ENCODE data around the gene SSBP3. TPM values are rescaled to one million over a fixed set of nuclear protein-coding genes. Genes with fewer than 3 reads are reported as not detected.

The SSBP3 gene
- total and polyA plus RNA-seq, 2 experiments from 2014 or later, result 47.4 to 68.6 TPM

DNA sequence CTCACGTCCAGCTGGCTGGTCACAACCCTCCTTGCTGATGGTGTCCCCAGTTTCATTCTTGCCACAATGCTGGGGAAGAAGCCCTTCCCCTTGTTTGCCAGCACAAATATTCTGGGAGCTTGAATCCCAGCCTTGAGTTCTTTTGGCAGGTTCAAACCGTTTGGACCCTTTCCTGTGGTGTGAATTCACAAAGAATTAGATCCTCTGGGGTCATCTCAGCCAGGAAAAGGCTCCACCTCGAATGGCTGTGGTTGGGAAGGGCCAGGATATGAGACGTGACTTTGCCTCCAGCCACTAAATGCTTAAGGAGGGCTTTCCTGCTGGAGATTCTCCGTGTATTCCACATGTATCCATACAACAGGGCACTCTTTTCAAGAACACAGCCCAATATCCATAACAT lies 139.3 kb downstream of the SSBP3 start:
- peaks cover 13% of the 10 kb centered on the region for H3K4me1 Mint-ChIP-seq

More for the DNA sequence above, 139.3 kb downstream of the SSBP3 start:
- Histone ChIP-seq H3K27ac (ENCODE audit: low read depth) (no peak overlapping the region), H3K4me1 (ENCODE audit: insufficient read depth) (no peaks in the 10 kb centered on the region), H3K79me2 (replicated peaks; ENCODE audit: insufficient read depth) (peaks cover 68% of the 10 kb centered on the region), H3K4me2 (no peak overlapping the region), H3F3A (replicated peaks; ENCODE audit: low read depth) (no peaks in the 10 kb centered on the region), H2AFZ (no peak overlapping the region), H3K4me3 (no peak overlapping the region), H4K20me1 (replicated peaks; ENCODE audit: insufficient read depth) (peaks cover 34% of the 10 kb centered on the region), H3K9me2 (ENCODE audit: insufficient read depth) (no peaks in the 10 kb centered on the region), H3K36me3 (ENCODE audit: insufficient read depth) (no peaks in the 10 kb centered on the region; the same call in 1 of the 2 replicates), H3K27me3 (ENCODE audit: insufficient read depth) (no peaks in the 10 kb centered on the region)
- no peaks in the 10 kb centered on the region for H3K9me3 Mint-ChIP-seq
- H3K36me3 Mint-ChIP-seq (ENCODE audit: low read depth), result peaks cover 8% of the 10 kb centered on the region; the same call in 2 of the 3 replicates
- ATAC-seq, result no peak
- no peak overlapping the region for H3K4me3 Mint-ChIP-seq
- no peak for DNase-seq (ENCODE audit: low spot score)
- H3K27ac Mint-ChIP-seq, result no peak overlapping the region
- TF ChIP-seq NANOG (IDR thresholded peaks at IDR 0.05; ENCODE audit: borderline replicate concordance) (no peak), JUNB (IDR thresholded peaks at IDR 0.05; ENCODE audit: unreplicated experiment) (no peak), EZH2 (IDR thresholded peaks at IDR 0.05; ENCODE audit: low read depth, unreplicated experiment) (no peak), POLR2AphosphoS5 (IDR thresholded peaks at IDR 0.05; ENCODE audit: low read depth) (no peak), CREB1 (CRISPR knock-in tag; IDR thresholded peaks at IDR 0.05; ENCODE audit: low read depth) (no peak), EZH2phosphoT487 (IDR thresholded peaks at IDR 0.05; ENCODE audit: unreplicated experiment) (no peak), STAT1 (IDR thresholded peaks at IDR 0.05; ENCODE audit: unreplicated experiment) (no peak), ZNF114 (CRISPR knock-in tag; IDR thresholded peaks at IDR 0.05) (no peak), ZNF331 (CRISPR knock-in tag; IDR thresholded peaks at IDR 0.05; ENCODE audit: low read depth) (no peak)
- TF ChIP-seq, protein P1, sequence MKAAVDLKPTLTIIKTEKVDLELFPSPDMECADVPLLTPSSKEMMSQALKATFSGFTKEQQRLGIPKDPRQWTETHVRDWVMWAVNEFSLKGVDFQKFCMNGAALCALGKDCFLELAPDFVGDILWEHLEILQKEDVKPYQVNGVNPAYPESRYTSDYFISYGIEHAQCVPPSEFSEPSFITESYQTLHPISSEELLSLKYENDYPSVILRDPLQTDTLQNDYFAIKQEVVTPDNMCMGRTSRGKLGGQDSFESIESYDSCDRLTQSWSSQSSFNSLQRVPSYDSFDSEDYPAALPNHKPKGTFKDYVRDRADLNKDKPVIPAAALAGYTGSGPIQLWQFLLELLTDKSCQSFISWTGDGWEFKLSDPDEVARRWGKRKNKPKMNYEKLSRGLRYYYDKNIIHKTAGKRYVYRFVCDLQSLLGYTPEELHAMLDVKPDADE (IDR thresholded peaks at IDR 0.05), result no peak
- TF ChIP-seq, protein P2, sequence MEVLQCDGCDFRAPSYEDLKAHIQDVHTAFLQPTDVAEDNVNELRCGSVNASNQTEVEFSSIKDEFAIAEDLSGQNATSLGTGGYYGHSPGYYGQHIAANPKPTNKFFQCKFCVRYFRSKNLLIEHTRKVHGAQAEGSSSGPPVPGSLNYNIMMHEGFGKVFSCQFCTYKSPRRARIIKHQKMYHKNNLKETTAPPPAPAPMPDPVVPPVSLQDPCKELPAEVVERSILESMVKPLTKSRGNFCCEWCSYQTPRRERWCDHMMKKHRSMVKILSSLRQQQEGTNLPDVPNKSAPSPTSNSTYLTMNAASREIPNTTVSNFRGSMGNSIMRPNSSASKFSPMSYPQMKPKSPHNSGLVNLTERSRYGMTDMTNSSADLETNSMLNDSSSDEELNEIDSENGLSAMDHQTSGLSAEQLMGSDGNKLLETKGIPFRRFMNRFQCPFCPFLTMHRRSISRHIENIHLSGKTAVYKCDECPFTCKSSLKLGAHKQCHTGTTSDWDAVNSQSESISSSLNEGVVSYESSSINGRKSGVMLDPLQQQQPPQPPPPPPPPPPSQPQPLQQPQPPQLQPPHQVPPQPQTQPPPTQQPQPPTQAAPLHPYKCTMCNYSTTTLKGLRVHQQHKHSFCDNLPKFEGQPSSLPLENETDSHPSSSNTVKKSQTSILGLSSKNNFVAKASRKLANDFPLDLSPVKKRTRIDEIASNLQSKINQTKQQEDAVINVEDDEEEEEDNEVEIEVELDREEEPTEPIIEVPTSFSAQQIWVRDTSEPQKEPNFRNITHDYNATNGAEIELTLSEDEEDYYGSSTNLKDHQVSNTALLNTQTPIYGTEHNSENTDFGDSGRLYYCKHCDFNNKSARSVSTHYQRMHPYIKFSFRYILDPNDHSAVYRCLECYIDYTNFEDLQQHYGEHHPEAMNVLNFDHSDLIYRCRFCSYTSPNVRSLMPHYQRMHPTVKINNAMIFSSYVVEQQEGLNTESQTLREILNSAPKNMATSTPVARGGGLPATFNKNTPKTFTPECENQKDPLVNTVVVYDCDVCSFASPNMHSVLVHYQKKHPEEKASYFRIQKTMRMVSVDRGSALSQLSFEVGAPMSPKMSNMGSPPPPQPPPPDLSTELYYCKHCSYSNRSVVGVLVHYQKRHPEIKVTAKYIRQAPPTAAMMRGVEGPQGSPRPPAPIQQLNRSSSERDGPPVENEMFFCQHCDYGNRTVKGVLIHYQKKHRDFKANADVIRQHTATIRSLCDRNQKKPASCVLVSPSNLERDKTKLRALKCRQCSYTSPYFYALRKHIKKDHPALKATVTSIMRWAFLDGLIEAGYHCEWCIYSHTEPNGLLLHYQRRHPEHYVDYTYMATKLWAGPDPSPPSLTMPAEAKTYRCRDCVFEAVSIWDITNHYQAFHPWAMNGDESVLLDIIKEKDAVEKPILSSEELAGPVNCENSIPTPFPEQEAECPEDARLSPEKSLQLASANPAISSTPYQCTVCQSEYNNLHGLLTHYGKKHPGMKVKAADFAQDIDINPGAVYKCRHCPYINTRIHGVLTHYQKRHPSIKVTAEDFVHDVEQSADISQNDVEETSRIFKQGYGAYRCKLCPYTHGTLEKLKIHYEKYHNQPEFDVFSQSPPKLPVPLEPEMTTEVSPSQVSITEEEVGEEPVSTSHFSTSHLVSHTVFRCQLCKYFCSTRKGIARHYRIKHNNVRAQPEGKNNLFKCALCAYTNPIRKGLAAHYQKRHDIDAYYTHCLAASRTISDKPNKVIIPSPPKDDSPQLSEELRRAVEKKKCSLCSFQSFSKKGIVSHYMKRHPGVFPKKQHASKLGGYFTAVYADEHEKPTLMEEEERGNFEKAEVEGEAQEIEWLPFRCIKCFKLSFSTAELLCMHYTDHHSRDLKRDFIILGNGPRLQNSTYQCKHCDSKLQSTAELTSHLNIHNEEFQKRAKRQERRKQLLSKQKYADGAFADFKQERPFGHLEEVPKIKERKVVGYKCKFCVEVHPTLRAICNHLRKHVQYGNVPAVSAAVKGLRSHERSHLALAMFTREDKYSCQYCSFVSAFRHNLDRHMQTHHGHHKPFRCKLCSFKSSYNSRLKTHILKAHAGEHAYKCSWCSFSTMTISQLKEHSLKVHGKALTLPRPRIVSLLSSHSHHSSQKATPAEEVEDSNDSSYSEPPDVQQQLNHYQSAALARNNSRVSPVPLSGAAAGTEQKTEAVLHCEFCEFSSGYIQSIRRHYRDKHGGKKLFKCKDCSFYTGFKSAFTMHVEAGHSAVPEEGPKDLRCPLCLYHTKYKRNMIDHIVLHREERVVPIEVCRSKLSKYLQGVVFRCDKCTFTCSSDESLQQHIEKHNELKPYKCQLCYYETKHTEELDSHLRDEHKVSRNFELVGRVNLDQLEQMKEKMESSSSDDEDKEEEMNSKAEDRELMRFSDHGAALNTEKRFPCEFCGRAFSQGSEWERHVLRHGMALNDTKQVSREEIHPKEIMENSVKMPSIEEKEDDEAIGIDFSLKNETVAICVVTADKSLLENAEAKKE (CRISPR knock-in tag; IDR thresholded peaks at IDR 0.05), result no peak
- TF ChIP-seq, protein P3, sequence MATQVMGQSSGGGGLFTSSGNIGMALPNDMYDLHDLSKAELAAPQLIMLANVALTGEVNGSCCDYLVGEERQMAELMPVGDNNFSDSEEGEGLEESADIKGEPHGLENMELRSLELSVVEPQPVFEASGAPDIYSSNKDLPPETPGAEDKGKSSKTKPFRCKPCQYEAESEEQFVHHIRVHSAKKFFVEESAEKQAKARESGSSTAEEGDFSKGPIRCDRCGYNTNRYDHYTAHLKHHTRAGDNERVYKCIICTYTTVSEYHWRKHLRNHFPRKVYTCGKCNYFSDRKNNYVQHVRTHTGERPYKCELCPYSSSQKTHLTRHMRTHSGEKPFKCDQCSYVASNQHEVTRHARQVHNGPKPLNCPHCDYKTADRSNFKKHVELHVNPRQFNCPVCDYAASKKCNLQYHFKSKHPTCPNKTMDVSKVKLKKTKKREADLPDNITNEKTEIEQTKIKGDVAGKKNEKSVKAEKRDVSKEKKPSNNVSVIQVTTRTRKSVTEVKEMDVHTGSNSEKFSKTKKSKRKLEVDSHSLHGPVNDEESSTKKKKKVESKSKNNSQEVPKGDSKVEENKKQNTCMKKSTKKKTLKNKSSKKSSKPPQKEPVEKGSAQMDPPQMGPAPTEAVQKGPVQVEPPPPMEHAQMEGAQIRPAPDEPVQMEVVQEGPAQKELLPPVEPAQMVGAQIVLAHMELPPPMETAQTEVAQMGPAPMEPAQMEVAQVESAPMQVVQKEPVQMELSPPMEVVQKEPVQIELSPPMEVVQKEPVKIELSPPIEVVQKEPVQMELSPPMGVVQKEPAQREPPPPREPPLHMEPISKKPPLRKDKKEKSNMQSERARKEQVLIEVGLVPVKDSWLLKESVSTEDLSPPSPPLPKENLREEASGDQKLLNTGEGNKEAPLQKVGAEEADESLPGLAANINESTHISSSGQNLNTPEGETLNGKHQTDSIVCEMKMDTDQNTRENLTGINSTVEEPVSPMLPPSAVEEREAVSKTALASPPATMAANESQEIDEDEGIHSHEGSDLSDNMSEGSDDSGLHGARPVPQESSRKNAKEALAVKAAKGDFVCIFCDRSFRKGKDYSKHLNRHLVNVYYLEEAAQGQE (IDR thresholded peaks at IDR 0.05; ENCODE audit: unreplicated experiment), result no peak
- TF ChIP-seq, protein P4, sequence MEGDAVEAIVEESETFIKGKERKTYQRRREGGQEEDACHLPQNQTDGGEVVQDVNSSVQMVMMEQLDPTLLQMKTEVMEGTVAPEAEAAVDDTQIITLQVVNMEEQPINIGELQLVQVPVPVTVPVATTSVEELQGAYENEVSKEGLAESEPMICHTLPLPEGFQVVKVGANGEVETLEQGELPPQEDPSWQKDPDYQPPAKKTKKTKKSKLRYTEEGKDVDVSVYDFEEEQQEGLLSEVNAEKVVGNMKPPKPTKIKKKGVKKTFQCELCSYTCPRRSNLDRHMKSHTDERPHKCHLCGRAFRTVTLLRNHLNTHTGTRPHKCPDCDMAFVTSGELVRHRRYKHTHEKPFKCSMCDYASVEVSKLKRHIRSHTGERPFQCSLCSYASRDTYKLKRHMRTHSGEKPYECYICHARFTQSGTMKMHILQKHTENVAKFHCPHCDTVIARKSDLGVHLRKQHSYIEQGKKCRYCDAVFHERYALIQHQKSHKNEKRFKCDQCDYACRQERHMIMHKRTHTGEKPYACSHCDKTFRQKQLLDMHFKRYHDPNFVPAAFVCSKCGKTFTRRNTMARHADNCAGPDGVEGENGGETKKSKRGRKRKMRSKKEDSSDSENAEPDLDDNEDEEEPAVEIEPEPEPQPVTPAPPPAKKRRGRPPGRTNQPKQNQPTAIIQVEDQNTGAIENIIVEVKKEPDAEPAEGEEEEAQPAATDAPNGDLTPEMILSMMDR (conservative IDR thresholded peaks at IDR 0.05; ENCODE audit: low read depth in 2 of 2), result no peak
- peaks cover 22% of the 10 kb centered on the region for H3K27me3 Mint-ChIP-seq (ENCODE audit: insufficient read depth, low read depth, poor library complexity)
